ENCODE measurements around the gene FXYD7. TPM values are rescaled to one million over a fixed set of nuclear protein-coding genes. Genes with fewer than 3 reads are reported as not detected.

FXYD7 gene
- total and polyA plus RNA-seq, 9 donors: 0.30 to 2.8 (median 0.80) TPM; not detected in 2

DNA sequence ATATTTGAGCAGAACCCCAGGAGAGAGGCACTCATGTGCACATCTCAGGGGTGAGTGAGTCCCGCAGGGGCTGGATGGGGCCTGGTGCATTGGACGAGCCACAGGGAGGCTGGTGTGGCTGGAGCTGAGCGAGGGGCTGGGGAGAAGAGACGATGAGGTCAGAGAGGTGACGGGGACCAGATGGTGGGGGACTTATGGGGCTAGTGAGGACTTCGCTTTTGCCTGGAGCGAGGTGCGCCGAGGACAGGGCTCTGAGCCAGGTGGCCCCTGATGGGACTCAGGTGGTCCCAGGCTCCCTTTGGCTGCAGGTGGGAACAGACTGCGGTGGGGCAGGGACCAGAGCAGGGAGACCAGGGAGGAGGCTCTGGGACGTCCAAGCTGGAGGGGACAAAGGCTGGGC lies 34.3 kb upstream of the FXYD7 start:
- 76 to 81% (median 80%) methylated on average over 11 of the region's 11 CpGs for WGBS, 3 donors
- H3K4me1 ChIP-seq (ENCODE audit: insufficient read depth): no peaks in the 10 kb centered on the region
- TF ChIP-seq POLR2A (IDR thresholded peaks at IDR 0.05) (no peak), EP300 (IDR thresholded peaks at IDR 0.05) (no peak), CTCF (IDR thresholded peaks at IDR 0.05) (no peak)
- no peak overlapping the region for H3K4me3 ChIP-seq
- H3K27me3 ChIP-seq: no peaks in the 10 kb centered on the region
- no peak for DNase-seq
- intact Hi-C loops (cut with DNase I): no loop called here
- no peaks in the 10 kb centered on the region for H3K9me3 ChIP-seq
- H3K36me3 ChIP-seq: no peaks in the 10 kb centered on the region
- no peak overlapping the region for H3K27ac ChIP-seq

DNA sequence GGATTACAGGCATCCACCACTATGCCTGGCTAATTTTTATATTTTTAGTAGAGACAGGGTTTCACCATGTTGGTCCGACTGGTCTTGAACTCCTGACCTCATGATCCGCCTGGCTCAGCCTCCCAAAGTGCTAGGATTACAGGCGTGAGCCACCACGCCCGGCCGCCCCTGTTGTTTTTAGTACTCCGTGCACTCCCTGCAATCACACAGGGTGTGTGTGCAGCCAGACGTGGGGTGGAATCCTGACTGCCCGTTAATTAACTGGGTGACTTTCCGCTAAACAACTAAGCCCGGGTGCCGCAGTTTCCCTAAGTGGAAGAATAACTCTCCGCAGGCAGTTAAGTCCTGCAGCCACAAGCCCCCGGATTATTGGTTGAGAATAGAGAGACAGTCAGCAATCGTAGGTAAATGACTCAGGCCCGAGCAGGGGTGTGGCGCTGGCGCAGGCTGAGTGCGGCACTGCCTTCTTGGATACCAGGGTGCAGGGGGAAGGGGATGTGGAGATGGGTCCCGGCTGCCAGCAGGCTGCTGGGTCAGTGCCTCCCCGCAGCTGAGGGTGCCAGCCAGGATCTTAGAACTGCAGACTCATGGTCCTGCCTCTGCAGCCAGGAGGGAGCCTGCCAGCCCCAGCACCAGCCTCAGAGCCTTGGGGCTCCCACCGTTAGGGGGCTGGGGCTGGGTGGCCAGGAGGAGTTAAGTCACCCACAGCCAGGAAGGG lies 33.5 kb upstream of the FXYD7 start:
- no peak for TF ChIP-seq POLR2A (IDR thresholded peaks at IDR 0.05)
- no peak overlapping the region for H3K27ac ChIP-seq
- H3K4me3 ChIP-seq: no peak overlapping the region
- H3K9me3 ChIP-seq: no peaks in the 10 kb centered on the region
- H3K36me3 ChIP-seq: no peaks in the 10 kb centered on the region
- intact Hi-C loops (cut with DNase I): no loop called here
- H3K4me1 ChIP-seq (ENCODE audit: insufficient read depth): no peaks in the 10 kb centered on the region
- DNase-seq: no peak
- 67 to 78% (median 72%) methylated on average over 22 of the region's 22 CpGs for WGBS, 3 donors
- no peaks in the 10 kb centered on the region for H3K27me3 ChIP-seq

DNA sequence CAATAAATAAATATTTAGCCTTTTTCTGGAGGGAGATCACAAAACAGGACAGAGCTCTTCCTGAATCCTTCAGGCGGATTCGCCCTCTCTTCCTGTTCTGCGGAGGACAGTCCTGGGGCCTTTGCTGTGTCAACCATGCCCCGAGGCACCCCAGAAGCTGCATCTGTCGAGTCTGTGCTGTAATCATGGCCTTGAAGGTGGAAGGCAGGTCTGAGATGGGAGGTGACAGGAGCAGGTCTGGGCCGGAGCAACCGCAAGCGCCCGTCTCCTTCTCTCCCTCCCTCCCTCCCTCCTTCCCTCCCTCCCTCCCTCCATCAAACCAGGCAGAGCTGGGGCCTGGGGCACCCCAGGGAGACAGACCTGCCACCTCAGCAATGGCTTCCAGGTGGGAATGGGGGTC lies 32.1 kb upstream of the FXYD7 start:
- no peak overlapping the region for H3K4me3 ChIP-seq
- H3K4me1 ChIP-seq (ENCODE audit: insufficient read depth): peaks cover 4% of the 10 kb centered on the region
- no peak for TF ChIP-seq CTCF (IDR thresholded peaks at IDR 0.05)
- no peak for TF ChIP-seq EP300 (IDR thresholded peaks at IDR 0.05)
- TF ChIP-seq POLR2A (IDR thresholded peaks at IDR 0.05): no peak
- H3K27ac ChIP-seq: no peak overlapping the region
- no peaks in the 10 kb centered on the region for H3K36me3 ChIP-seq
- WGBS, 3 donors: 41 to 57% (median 45%) methylated on average over 7 to 9 of the region's 9 CpGs
- intact Hi-C loops (cut with DNase I): no loop called here
- H3K27me3 ChIP-seq: no peaks in the 10 kb centered on the region
- no peak for DNase-seq
- no peaks in the 10 kb centered on the region for H3K9me3 ChIP-seq

- Histone ChIP-seq H3K4me3 (no peak overlapping the region), H3K27ac (no peak overlapping the region), H3K36me3 (no peaks in the 10 kb centered on the region), H3K4me1 (ENCODE audit: insufficient read depth) (peaks cover 6% of the 10 kb centered on the region), H3K27me3 (no peaks in the 10 kb centered on the region), H3K9me3 (no peaks in the 10 kb centered on the region)
- no peak for DNase-seq
- no peak for TF ChIP-seq POLR2A (IDR thresholded peaks at IDR 0.05)
- no peak for TF ChIP-seq EP300 (IDR thresholded peaks at IDR 0.05)
- TF ChIP-seq CTCF (IDR thresholded peaks at IDR 0.05): no peak
- WGBS, 3 donors: 83 to 89% (median 84%) methylated on average over 15 of the region's 15 CpGs
- intact Hi-C loops (cut with DNase I): no loop called here
Observed at GRCh38 chr19:35112995-35113688, 29.9 kb upstream of the FXYD7 start.
